Endometrial microvascular endothelial cells (primary cell): Measurements from ENCODE around the gene KIRREL3. TPM values are rescaled to one million over a fixed set of nuclear protein-coding genes. Genes with fewer than 3 reads are reported as not detected.
"Not testable (repeated sequence)": the region's sequence is repeated elsewhere in the genome, so short reads cannot be mapped to it uniquely, and the experiment has no call there.

Source experiments
- in situ Hi-C: cut with HindIII; loops from 2 replicates; pipeline ENCODE4 v1.10.0; 2017; ENCODE audit warnings: low sequenced_read_pairs, low pct_unique_long_range_greater_than_20kb; ENCODE audit errors: inconsistent ontology term
- total RNA-seq: library from RNA; depleted of rRNA; stranded (reverse); fragments of >200 nt; gene quantifications from one replicate; pipeline ENCODE4 v1.2.3, GENCODE V29; 2015; ENCODE audit errors: inconsistent ontology term

KIRREL3 gene
- total RNA-seq, 1 donor from 2014 or later = 0.56 TPM

DNA sequence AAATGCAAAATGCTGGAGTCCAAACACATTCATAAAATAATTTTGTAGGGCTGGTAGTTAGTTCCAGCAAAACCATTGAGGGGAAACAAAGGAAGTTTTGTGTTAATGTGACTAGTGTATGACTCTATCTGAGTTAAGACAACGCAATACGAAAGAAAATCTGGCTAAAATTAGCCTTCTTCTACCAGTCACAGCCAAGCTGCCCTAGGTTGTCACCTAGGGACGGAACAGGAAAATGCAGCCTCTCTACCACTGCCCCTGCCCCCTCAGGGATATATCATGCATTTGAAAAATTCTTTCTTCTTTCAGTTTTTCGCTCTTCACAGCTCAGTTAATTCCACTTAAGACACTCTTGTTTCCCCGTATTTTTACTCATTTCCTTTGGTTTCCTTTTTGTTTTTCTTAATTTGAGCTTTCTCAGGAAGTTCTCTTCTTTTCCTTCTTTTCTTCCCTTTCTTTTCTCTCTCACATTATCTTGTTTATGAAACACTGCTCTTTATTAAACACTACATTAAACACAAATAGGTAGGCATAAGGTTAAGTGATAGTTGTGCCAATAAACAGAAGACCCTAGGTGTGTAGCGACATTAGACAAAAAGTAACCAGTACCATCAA is 30.6 kb downstream of the KIRREL3 start:
- in situ Hi-C loops = no loop called here

- in situ Hi-C loops = no loop called here
These were observed 31.7 kb downstream of the KIRREL3 start for GRCh38 chr11:126968915-126969314.

DNA sequence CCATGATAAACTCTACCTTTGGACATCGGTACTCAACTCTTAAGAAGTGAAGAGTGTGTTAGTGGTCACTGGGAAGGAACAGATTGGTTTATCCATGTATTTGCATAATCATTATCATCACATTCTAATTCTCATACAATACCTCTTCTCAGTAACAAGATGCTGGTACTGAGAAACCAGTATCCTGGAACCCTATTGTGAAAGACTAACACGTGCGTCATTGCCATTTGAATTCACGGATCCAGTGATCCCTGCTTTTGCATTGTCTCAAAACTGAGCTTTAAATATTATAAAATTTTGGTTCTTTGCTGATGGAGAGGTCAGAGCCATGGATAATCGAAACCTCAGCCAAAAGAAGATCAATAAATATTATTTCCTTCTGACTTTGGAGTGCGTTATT is 35.2 kb downstream of the KIRREL3 start:
- in situ Hi-C loops = no loop called here

- in situ Hi-C loops = no loop called here
These were observed 36.8 kb downstream of the KIRREL3 start for GRCh38 chr11:126963603-126964363.

GRCh38 chr11:126963115-126963514 is 37.5 kb downstream of the KIRREL3 start:
- in situ Hi-C loops = no loop called here

DNA sequence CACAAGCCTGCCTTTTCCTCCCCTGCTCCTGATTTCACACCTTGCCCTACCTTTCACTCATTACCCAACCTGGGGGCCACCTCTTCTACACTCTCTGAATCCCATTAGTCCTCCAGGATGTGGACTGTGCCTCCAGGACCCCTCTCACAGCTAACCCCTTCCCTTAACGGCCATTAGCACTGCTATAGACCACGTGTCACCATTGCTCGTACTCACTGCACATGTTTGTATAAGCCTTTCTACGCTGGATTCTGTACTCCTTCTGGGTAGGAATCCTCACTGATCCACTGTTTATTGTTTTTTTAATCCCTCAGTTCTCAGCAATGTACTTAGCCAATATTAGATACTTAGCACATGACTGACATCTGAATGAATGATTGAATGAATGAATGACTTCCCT is 40.9 kb downstream of the KIRREL3 start:
- in situ Hi-C loops = no loop called here

GRCh38 chr11:126956635-126957034 is 43.9 kb downstream of the KIRREL3 start:
- in situ Hi-C loops = no loop called here

DNA sequence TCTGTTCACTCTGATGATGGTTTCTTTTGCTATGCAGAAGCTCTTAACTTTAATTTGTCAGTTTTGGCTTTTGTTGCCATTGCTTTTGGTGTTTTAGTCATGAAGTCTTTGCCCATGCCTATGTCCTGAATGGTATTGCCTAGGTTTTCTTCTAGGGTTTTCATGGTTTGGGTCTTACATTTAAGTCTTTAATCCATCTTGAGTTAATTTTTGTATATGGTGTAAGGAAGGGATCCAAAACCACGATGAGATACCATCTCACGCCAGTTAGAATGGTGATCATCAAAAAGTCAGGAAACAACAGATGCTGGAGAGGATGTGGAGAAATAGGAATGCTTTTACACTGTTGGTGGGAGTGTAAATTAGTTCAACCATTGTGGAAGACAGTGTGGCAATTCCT is 48.0 kb downstream of the KIRREL3 start:
- in situ Hi-C loops = not testable (repeated sequence)

GRCh38 chr11:126951465-126951864 is 49.1 kb downstream of the KIRREL3 start:
- in situ Hi-C loops = no loop called here

- in situ Hi-C loops = no loop called here
These were observed 51.3 kb downstream of the KIRREL3 start for GRCh38 chr11:126949066-126949891.

DNA sequence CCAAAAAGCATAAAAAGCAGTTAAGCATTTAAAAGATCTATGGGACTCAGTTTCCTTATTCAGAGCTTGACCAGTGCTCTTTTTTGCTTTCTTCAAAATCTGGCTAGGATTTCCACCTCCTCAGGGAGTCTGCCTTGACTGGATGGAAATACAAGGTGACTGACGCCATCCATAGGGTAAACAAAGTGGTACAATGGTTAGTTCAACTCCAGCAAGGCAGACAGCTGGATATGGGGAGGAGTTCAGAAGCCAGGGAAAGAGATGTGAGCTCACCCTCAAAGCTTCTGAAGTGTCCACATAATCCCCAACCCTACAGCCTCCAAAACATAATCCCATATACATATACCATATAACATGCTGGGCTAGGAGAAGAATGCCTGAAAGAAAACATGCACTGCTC is 52.0 kb downstream of the KIRREL3 start:
- in situ Hi-C loops = no loop called here

DNA sequence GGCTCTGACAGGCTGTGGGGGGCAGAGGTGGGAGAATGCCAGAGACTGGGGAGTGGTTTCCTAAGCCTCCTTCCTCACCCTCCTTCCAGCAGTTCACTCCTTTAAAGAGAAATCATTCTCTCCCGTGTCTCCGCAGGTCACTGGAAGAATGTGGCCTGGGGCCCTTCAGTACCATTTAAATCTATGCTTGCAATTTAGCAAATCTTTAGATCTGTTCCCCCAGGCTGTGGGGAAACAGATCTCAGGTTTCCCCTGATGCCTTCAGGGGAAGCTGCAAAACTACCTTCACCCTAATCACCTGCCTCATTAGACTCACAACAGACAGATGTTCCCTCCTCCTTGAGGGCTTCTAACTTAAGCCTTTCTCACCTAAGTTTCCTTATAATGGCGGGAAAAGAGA is 55.3 kb downstream of the KIRREL3 start:
- in situ Hi-C loops = no loop called here

- in situ Hi-C loops = no loop called here
These were observed 57.3 kb downstream of the KIRREL3 start for GRCh38 chr11:126943316-126943715.

DNA sequence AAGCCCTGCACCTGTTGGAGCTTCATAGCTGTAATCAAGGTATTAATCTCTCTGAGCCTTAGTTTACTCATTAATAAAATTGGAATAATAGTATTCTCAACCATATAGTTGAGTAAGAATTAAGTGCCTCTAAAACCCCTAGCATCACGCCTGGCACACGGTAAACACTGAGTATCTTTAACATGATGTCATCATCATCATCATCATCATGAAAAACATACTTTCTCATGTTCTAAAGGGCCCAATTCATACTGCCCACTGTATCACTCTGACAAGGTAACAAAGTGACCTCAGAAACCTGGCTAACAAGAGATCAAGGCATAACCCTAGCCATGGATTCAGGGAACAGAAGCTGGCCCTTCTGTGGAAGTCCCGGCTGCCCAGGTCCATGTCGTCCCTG is 58.4 kb downstream of the KIRREL3 start:
- in situ Hi-C loops = no loop called here

DNA sequence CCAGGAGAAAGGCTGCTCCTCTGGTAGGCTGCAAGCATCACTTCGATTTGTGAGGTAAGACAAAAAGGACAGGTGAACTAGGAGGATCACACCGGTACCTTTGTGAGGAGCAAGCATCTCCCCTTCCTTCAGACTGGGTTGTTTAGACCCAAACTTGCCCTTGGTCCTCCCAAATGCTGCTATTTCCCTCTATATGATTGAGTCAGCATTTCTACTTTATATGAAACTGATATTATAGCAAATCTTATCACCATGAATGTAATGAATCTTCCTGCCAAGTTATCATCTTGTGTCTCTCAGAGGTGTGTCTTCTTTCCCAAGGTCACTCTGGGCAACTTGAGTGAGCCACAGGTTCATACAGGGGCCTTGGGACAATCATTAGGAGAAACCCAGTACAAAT is 61.0 kb downstream of the KIRREL3 start:
- in situ Hi-C loops = no loop called here

DNA sequence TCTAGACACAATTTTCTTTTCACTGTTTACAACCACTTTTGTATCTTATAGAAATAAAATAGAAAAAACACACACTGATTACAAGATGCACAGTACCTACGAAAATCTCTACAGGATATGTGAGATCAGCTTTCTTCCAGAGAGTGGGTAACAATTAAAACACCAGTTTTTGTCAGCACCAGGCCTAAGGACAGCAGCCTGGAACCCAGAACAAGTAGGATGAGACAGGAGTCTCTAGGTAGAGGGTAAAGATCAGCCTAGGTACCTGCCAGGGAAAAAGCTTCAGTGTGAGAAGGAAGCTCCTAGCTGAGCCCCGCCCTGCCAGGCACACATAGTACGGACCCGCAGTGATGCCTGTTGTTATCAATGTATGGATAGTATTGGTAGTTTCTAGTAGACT is 61.9 kb downstream of the KIRREL3 start:
- in situ Hi-C loops = no loop called here

GRCh38 chr11:126930091-126930841 is 70.3 kb downstream of the KIRREL3 start:
- in situ Hi-C loops = no loop called here

DNA sequence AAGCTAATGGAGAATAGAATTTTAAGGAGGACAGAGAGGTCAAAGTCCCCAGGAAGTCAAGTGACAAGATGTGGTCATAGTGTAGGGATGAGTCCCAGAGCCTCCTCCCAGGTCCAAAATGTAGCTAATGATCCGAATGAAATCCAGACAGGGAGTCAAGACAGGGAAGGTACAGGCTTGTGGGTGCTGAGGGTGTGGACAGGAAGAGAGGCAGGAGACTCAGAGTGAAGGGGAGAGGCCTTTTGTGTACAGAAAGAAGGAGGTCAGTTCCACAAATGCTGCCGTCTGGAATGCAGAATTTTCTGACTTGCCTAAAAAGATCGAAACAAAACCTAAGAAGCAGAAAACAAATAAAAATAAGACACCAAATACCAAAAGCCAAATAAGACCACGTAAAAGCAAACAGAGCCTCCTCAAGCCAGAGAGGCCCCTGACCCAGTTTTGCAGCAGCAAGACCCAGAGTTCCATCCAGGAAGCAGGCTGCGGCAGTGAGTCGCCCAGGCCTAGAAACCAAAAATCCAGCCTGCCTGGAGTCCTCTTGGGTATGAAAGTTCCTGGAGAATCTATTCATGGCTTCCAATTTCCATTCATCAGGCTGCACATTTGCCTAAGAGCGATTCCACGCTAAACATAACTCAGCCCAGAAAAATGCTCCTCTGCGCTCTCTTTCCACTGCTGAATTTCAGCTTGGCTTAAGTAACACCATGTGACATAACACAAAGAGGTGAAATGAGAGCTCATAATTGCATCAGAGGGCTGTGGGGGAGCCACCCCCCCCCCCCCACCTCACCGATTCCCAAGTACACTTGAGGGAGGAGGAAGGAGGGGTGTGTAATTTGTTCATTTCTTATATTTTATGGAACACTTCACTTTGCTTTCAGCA is 71.2 kb downstream of the KIRREL3 start:
- in situ Hi-C loops = no loop called here
